H1 (cell line): Measurements from ENCODE around the gene ABCA1. TPM values are rescaled to one million over a fixed set of nuclear protein-coding genes. Genes with fewer than 3 reads are reported as not detected.

Experiments used
- CTCF ChIA-PET: fragments of 300-600 bp; sonication (Branson Sonifier 250); formaldehyde crosslinking; loops from one replicate; lab custom pipeline; 2021; ENCODE audit not compliant: partially characterized antibody; lab: Charles Lee
- POLR2A ChIA-PET: fragments of 300-600 bp; sonication (Branson Sonifier 250); formaldehyde crosslinking; loops from one replicate; lab custom pipeline; 2021; ENCODE audit warnings: inconsistent platforms; ENCODE audit not compliant: partially characterized antibody; lab: Charles Lee
- DNase-seq, 2 experiments: peaks; one replicate each; pipeline versions ENCODE4 v3.0.0 to v3.0.0-alpha.2; 2010 to 2022; ENCODE audit warnings: low spot score in 2 of 2, low read depth in 1 of 2, mixed read lengths in 1 of 2
- FAIRE-seq: peaks from 2 replicates; lab custom pipeline; 2011; peaks lifted over from hg19 to GRCh38; lab: Jason Lieb, UNC
- H2AFZ ChIP-seq: 2 replicates; pipeline ENCODE4 v1.8.1; 2012; ENCODE audit warnings: low read length, inconsistent platforms
- H2AK5ac ChIP-seq: 2 replicates; pipeline ENCODE4 v1.6.1; 2013; ENCODE audit warnings: low read depth, low read length
- H2BK120ac ChIP-seq: replicated peaks from 2 replicates; pipeline ENCODE3; 2013; ENCODE audit warnings: low read depth, low read length, inconsistent platforms
- H2BK12ac ChIP-seq: 2 replicates; pipeline ENCODE4 v1.6.1; 2013; ENCODE audit warnings: low read depth, low read length
- H2BK15ac ChIP-seq: 2 replicates; pipeline ENCODE4 v1.6.1; 2013; ENCODE audit warnings: low read length
- H2BK20ac ChIP-seq: 2 replicates; pipeline ENCODE4 v1.6.1; 2013; ENCODE audit warnings: low read length
- H2BK5ac ChIP-seq: 2 replicates; pipeline ENCODE4 v1.6.1; 2013; ENCODE audit warnings: low read depth, low read length
- H3K14ac ChIP-seq: 2 replicates; pipeline ENCODE4 v1.6.1; 2013; ENCODE audit warnings: inconsistent platforms; ENCODE audit not compliant: insufficient read length
- H3K18ac ChIP-seq: 2 replicates; pipeline ENCODE4 v1.6.1; 2013; ENCODE audit warnings: low read length; ENCODE audit errors: extremely low read depth
- H3K23ac ChIP-seq: 2 replicates; pipeline ENCODE4 v1.6.1; 2013; ENCODE audit warnings: inconsistent platforms; ENCODE audit not compliant: insufficient read length
- H3K23me2 ChIP-seq: 2 replicates; pipeline ENCODE4 v1.6.1; 2013; ENCODE audit warnings: low read depth, low read length
- H3K27ac ChIP-seq: 2 replicates; pipeline ENCODE4 v1.6.1; 2011; ENCODE audit warnings: low read depth, low read length, inconsistent platforms
- H3K27me3 ChIP-seq, 4 experiments: replicated peaks in 1 of 4; 1 replicate in 1 of 4; 2 replicates in 3 of 4; pipeline versions ENCODE4 v1.6.1 to v1.8.1; 2011 to 2013; ENCODE audit warnings: low read length in 3 of 4, mild to moderate bottlenecking in 3 of 4, inconsistent platforms in 2 of 4, mixed read lengths in 2 of 4, moderate library complexity in 1 of 4; ENCODE audit not compliant: control insufficient read depth in 3 of 4, insufficient read depth in 3 of 4; ENCODE audit errors: extremely low read depth in 1 of 4
- H3K36me3 ChIP-seq, 4 experiments: 2 replicates each; pipeline versions ENCODE4 v1.6.1 to v1.8.1; 2011 to 2013; ENCODE audit warnings: mild to moderate bottlenecking in 4 of 4, low read length in 3 of 4, moderate library complexity in 2 of 4, control low read depth in 1 of 4, inconsistent platforms in 1 of 4; ENCODE audit not compliant: insufficient read depth in 4 of 4, control insufficient read depth in 2 of 4
- H3K4ac ChIP-seq: replicated peaks from 2 replicates; pipeline ENCODE3; 2013; ENCODE audit warnings: low read length, low read depth, mixed read lengths, inconsistent platforms; ENCODE audit not compliant: insufficient read length
- H3K4me1 ChIP-seq, 4 experiments: replicated peaks in 1 of 4; 1 replicate in 1 of 4; 2 replicates in 3 of 4; pipeline versions ENCODE4 v1.6.1 to v1.8.1; 2011 to 2013; ENCODE audit warnings: low read length in 3 of 4, inconsistent platforms in 2 of 4, mixed read lengths in 1 of 4; ENCODE audit not compliant: insufficient read depth in 4 of 4, control insufficient read depth in 3 of 4
- H3K4me2 ChIP-seq, 2 experiments: 2 replicates each; pipeline versions ENCODE4 v1.6.1 to v1.8.1; 2011 to 2013; ENCODE audit warnings: low read depth in 2 of 2, low read length in 2 of 2, control low read depth in 1 of 2, inconsistent platforms in 1 of 2, mild to moderate bottlenecking in 1 of 2; ENCODE audit not compliant: insufficient read depth in 1 of 2
- H3K4me3 ChIP-seq, 4 experiments: fragments of 200-600, 300-600 bp in 1 of 4; sonication (generic), shearing (Covaris generic), sonication (Bioruptor Twin) in 1 of 4; 2 replicates each; pipeline versions ENCODE4 v1.5.1 to v1.8.1; 2011 to 2016; ENCODE audit warnings: low read length in 4 of 4, low read depth in 3 of 4, control low read depth in 2 of 4, inconsistent platforms in 2 of 4, mild to moderate bottlenecking in 2 of 4, mixed read lengths in 1 of 4, moderate library complexity in 1 of 4; ENCODE audit not compliant: insufficient read depth in 2 of 4; ENCODE audit errors: extremely low read depth in 1 of 4
- H3K56ac ChIP-seq: replicated peaks from 2 replicates; pipeline ENCODE3; 2013; ENCODE audit warnings: low read depth, mild to moderate bottlenecking, mixed read lengths, low read length, inconsistent platforms; ENCODE audit not compliant: insufficient read length
- H3K79me1 ChIP-seq: 2 replicates; pipeline ENCODE4 v1.6.1; 2013; ENCODE audit warnings: low read depth, low read length, control low read depth
- H3K79me2 ChIP-seq, 2 experiments: 2 replicates each; pipeline versions ENCODE4 v1.6.1 to v1.8.1; 2012 to 2013; ENCODE audit warnings: low read length in 2 of 2, mild to moderate bottlenecking in 2 of 2, inconsistent platforms in 1 of 2; ENCODE audit not compliant: insufficient read depth in 2 of 2, control insufficient read depth in 1 of 2
- H3K9ac ChIP-seq, 4 experiments: replicated peaks in 1 of 4; 1 replicate in 1 of 4; 2 replicates in 3 of 4; pipeline versions ENCODE4 v1.6.1 to v1.8.1; 2011 to 2013; ENCODE audit warnings: low read depth in 3 of 4, low read length in 3 of 4, control low read depth in 2 of 4, mild to moderate bottlenecking in 2 of 4, moderate library complexity in 2 of 4, inconsistent platforms in 1 of 4; ENCODE audit errors: extremely low read depth in 1 of 4
- H3K9me3 ChIP-seq, 2 experiments: 2 replicates each; pipeline versions ENCODE4 v1.6.1 to v1.8.1; 2012 to 2013; ENCODE audit warnings: mild to moderate bottlenecking in 2 of 2, moderate library complexity in 2 of 2, control low read depth in 1 of 2, inconsistent platforms in 1 of 2, low read depth in 1 of 2, low read length in 1 of 2, mixed read lengths in 1 of 2; ENCODE audit not compliant: insufficient read depth in 2 of 2
- H4K20me1 ChIP-seq, 2 experiments: replicated peaks in 1 of 2; 2 replicates each; pipeline versions ENCODE3 to v1.8.1; 2011 to 2013; ENCODE audit warnings: inconsistent platforms in 2 of 2, low read length in 2 of 2, mild to moderate bottlenecking in 1 of 2; ENCODE audit not compliant: insufficient read depth in 2 of 2, control insufficient read depth in 1 of 2
- H4K5ac ChIP-seq: 2 replicates; pipeline ENCODE4 v1.6.1; 2013; ENCODE audit warnings: low read length, low read depth, mixed read lengths, inconsistent platforms; ENCODE audit not compliant: insufficient read length
- H4K8ac ChIP-seq: 2 replicates; pipeline ENCODE4 v1.8.0; 2013; ENCODE audit warnings: mild to moderate bottlenecking, moderate library complexity, low read length, inconsistent platforms; ENCODE audit not compliant: insufficient read depth; ENCODE audit errors: extremely low read depth
- H4K91ac ChIP-seq: replicated peaks from 2 replicates; pipeline ENCODE3; 2013; ENCODE audit warnings: low read length, mixed read lengths, inconsistent platforms; ENCODE audit not compliant: insufficient read length
- BACH1 ChIP-seq: IDR thresholded peaks from 2 replicates; pipeline ENCODE4 v1.6.1; 2012; ENCODE audit warnings: low read length, improper control_type of control experiment
- CEBPB ChIP-seq: IDR thresholded peaks from 2 replicates; pipeline ENCODE4 v1.6.1; 2012; ENCODE audit warnings: low read depth, low read length
- EP300 ChIP-seq, 2 experiments: IDR thresholded peaks; 1 replicate in 1 of 2; 2 replicates in 1 of 2; pipeline ENCODE4 v1.6.1; 2011 to 2012; ENCODE audit warnings: low read depth in 2 of 2, low read length in 2 of 2, mild to moderate bottlenecking in 2 of 2, borderline replicate concordance in 1 of 2, inconsistent platforms in 1 of 2, moderate library complexity in 1 of 2
- EZH2 ChIP-seq: fragments of 200-600 bp; sonication (generic); IDR thresholded peaks from 2 replicates; pipeline ENCODE4 v1.7.1; 2012; ENCODE audit warnings: low read depth, mild to moderate bottlenecking, moderate library complexity, low read length, inconsistent platforms; ENCODE audit not compliant: severe bottlenecking
- GABPA ChIP-seq: IDR thresholded peaks from 2 replicates; pipeline ENCODE4 v1.6.1; 2011; ENCODE audit warnings: mild to moderate bottlenecking, low read length, moderate library complexity, borderline replicate concordance; ENCODE audit not compliant: insufficient read depth
- JUND ChIP-seq: IDR thresholded peaks from 2 replicates; pipeline ENCODE4 v1.6.1; 2011; ENCODE audit warnings: mild to moderate bottlenecking, improper control_type of control experiment, low read length
- KDM4A ChIP-seq: IDR thresholded peaks from one replicate; pipeline ENCODE4 v1.7.1; 2012; ENCODE audit warnings: low read depth, mild to moderate bottlenecking, moderate library complexity, low read length, inconsistent platforms; ENCODE audit not compliant: severe bottlenecking
- MAFK ChIP-seq: IDR thresholded peaks from 2 replicates; pipeline ENCODE4 v1.6.1; 2012; ENCODE audit warnings: low read depth, mild to moderate bottlenecking, improper control_type of control experiment, low read length
- NANOG ChIP-seq: IDR thresholded peaks from 2 replicates; pipeline ENCODE4 v1.6.1; 2011; ENCODE audit warnings: low read length, low read depth, mild to moderate bottlenecking, inconsistent platforms; ENCODE audit not compliant: insufficient read depth, poor library complexity, severe bottlenecking
- SRF ChIP-seq: IDR thresholded peaks from 2 replicates; pipeline ENCODE4 v1.6.1; 2011; ENCODE audit warnings: mild to moderate bottlenecking, low read depth, low read length, moderate library complexity
- SUZ12 ChIP-seq: fragments of 200-600 bp; sonication (generic); IDR thresholded peaks from 2 replicates; pipeline ENCODE4 v1.6.1; 2012; ENCODE audit warnings: mild to moderate bottlenecking, inconsistent platforms, low read length, moderate library complexity, mixed read lengths
- TAF1 ChIP-seq: IDR thresholded peaks from 2 replicates; pipeline ENCODE4 v1.6.1; 2011; ENCODE audit warnings: mild to moderate bottlenecking, low read depth, low read length
- USF2 ChIP-seq: IDR thresholded peaks from 2 replicates; pipeline ENCODE4 v1.6.1; 2011; ENCODE audit warnings: low read length, improper control_type of control experiment
- WGBS, 2 experiments: shearing (Covaris generic) in 1 of 2; methylation state at CpG; one replicate each; pipeline versions ENCODE4 v1.1.6 to v1.1.7; 2013 to 2015; ENCODE audit warnings: low lambda C conversion rate in 2 of 2, mixed read lengths in 2 of 2, inconsistent platforms in 1 of 2, low coverage in 1 of 2, missing lambda C conversion rate in 1 of 2; ENCODE audit not compliant: insufficient replicate concordance in 2 of 2, insufficient coverage in 1 of 2, insufficient read length in 1 of 2; ENCODE audit errors: extremely low coverage in 1 of 2, missing lambda C conversion rate in 1 of 2; 5-methylcytosine and 5-hydroxymethylcytosine counted together
- polyA plus RNA-seq, 7 experiments: library from polyadenylated mRNA; depleted of rRNA in 3 of 7; stranded (reverse) in 5 of 7; unstranded in 2 of 7; fragments of >200 nt in 5 of 7; fragments of 200-250 nt in 2 of 7; gene quantifications; 1 replicate in 5 of 7; 2 replicates in 1 of 7; 4 replicates in 1 of 7; pipeline versions ENCODE4 v1.2.1 to v1.2.3, GENCODE V29; 2011 to 2013; ENCODE audit warnings: missing spikeins in 2 of 7, mixed read lengths in 2 of 7
- total RNA-seq: library from RNA; stranded (reverse); fragmentation: NEBNext Ultra II Directional; extraction: Animal tissue kit (Norgen Biotek cat#: 25700); gene quantifications from 2 replicates; pipeline ENCODE4 v1.2.1, GENCODE V29; 2021

The ABCA1 gene
- total and polyA plus RNA-seq, 2 of the 8 experiments (the other 6 are each of a cell fraction or from before 2014, with no cell fraction given): 6.9 to 7.8 TPM

GRCh38 chr9:104915753-104916152 lies 12.2 kb downstream of the ABCA1 start:
- H3K79me2 ChIP-seq: peaks cover 0 to 16% of the 10 kb centered on the region in 2 experiments; a peak in 2 of 4 replicates
- no peaks in the 10 kb centered on the region for H3K9me3 ChIP-seq
- H3K4me1 ChIP-seq: no peaks in the 10 kb centered on the region
- H3K9ac ChIP-seq: no peak overlapping the region
- no peaks in the 10 kb centered on the region; the same call in 1 of the 2 replicates for H3K79me1 ChIP-seq
- H4K8ac ChIP-seq: no peak overlapping the region
- no peak overlapping the region for H3K4me3 ChIP-seq
- WGBS, 2 experiments: 89% methylated on average over 3 of the region's 3 CpGs; no CpG with 5 or more reads in 1 of the 2 experiments
- no peak overlapping the region for H3K56ac ChIP-seq
- no peak overlapping the region for H2AK5ac ChIP-seq
- H3K4ac ChIP-seq: no peak overlapping the region
- H3K27ac ChIP-seq: no peak overlapping the region
- H4K20me1 ChIP-seq: peaks cover 0 to 2% of the 10 kb centered on the region in 2 experiments
- no peak overlapping the region for H2BK12ac ChIP-seq
- DNase-seq (no peak), FAIRE-seq (no peak)
- H2BK15ac ChIP-seq: no peak overlapping the region
- H3K4me2 ChIP-seq: no peak overlapping the region
- H4K5ac ChIP-seq: no peak overlapping the region
- no peak overlapping the region for H2BK20ac ChIP-seq
- H3K14ac ChIP-seq: no peak overlapping the region
- no peak overlapping the region for H2AFZ ChIP-seq
- CTCF ChIA-PET: interaction anchor here (2.4 kb wide), 1 partner anchor 12 kb away, joined by 11 read pairs; the partner anchor contains the start of gene ABCA1
- H3K36me3 ChIP-seq: no peaks in the 10 kb centered on the region
- no peak overlapping the region for H4K91ac ChIP-seq
- H3K27me3 ChIP-seq: no peaks in the 10 kb centered on the region; a peak in 1 of 7 replicates
- no peak overlapping the region for H3K18ac ChIP-seq
- H3K23me2 ChIP-seq: no peaks in the 10 kb centered on the region
- H2BK5ac ChIP-seq: no peak overlapping the region
- H2BK120ac ChIP-seq: no peak overlapping the region
- POLR2A ChIA-PET: no interaction called here
- no peak overlapping the region for H3K23ac ChIP-seq
- TF ChIP-seq NANOG (no peak), MAFK (no peak), USF2 (no peak), JUND (no peak), GABPA (no peak), EP300 (IDR thresholded peaks at IDR 0.05; ENCODE audit: borderline replicate concordance in 1 of 2, low read depth in 2 of 2, low read length in 2 of 2) (no peak), KDM4A (no peak), TAF1 (no peak), SUZ12 (no peak), EZH2 (no peak), BACH1 (no peak), SRF (no peak), CEBPB (no peak)
